Cardiac fibroblast (primary cell): ENCODE data around the gene CCNK.
A peak's percentile ranks its signal among the peaks of the same experiment; 100 is the strongest.

ENCODE experiments used
- DNase-seq, 2 donors: peaks; one replicate each; pipeline versions ENCODE4 v3.0.0 to v3.0.0-alpha.2; 2010; ENCODE audit warnings: low read depth in 2 of 2
- H3K4me3 ChIP-seq, 2 donors: replicated peaks in 1 of 2; 1 replicate in 1 of 2; 2 replicates in 1 of 2; pipeline ENCODE4 v1.5.1; 2011; ENCODE audit warnings: low read depth in 2 of 2, low read length in 2 of 2, mild to moderate bottlenecking in 2 of 2, moderate library complexity in 1 of 2
- TF ChIP-seq, protein P1 (sequence below): IDR thresholded peaks from one replicate; pipeline ENCODE4 v1.5.1; 2011; ENCODE audit warnings: low read depth, mild to moderate bottlenecking, low read length, inconsistent platforms

The CCNK gene

DNA sequence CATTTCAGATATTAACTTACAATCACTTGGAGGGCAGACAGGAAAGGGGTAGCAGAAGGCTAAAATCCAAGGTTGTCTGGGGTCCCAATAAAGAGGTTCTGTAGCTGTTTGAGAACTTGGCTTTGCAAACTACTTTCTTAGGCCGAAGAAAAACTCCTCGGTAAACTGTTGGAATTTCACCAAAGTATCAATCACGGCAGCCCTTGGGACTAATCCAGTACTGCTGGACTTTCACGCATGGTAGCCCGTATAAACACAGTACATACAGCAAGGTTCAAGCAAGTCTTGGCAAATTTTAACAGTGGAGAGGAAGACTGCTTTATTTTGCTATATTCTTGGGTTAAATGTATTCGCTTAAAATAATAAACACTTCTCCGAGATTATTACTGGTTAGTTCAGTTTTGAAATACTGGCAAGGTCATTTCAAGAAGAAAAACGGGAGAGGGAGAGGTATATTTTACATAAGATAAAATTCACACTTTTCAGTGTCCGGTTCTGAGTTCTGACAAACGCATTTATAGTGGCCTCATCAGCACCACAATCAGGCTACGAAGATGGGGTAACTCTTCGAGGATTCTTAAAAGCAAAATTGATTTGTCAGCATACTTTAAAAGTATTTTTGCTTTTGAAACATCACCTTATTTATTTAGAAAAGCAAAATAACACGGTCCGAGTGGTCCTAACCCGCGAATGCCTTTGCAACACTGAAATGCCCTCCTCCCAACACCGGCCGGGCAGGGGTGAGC is 1.9 kb upstream of the CCNK start:
- TF ChIP-seq, protein P1, sequence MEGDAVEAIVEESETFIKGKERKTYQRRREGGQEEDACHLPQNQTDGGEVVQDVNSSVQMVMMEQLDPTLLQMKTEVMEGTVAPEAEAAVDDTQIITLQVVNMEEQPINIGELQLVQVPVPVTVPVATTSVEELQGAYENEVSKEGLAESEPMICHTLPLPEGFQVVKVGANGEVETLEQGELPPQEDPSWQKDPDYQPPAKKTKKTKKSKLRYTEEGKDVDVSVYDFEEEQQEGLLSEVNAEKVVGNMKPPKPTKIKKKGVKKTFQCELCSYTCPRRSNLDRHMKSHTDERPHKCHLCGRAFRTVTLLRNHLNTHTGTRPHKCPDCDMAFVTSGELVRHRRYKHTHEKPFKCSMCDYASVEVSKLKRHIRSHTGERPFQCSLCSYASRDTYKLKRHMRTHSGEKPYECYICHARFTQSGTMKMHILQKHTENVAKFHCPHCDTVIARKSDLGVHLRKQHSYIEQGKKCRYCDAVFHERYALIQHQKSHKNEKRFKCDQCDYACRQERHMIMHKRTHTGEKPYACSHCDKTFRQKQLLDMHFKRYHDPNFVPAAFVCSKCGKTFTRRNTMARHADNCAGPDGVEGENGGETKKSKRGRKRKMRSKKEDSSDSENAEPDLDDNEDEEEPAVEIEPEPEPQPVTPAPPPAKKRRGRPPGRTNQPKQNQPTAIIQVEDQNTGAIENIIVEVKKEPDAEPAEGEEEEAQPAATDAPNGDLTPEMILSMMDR = no peak
- DNase-seq = peak; percentile 15 to 16
- H3K4me3 ChIP-seq = peak overlapping the region; percentile 76 to 82

DNA sequence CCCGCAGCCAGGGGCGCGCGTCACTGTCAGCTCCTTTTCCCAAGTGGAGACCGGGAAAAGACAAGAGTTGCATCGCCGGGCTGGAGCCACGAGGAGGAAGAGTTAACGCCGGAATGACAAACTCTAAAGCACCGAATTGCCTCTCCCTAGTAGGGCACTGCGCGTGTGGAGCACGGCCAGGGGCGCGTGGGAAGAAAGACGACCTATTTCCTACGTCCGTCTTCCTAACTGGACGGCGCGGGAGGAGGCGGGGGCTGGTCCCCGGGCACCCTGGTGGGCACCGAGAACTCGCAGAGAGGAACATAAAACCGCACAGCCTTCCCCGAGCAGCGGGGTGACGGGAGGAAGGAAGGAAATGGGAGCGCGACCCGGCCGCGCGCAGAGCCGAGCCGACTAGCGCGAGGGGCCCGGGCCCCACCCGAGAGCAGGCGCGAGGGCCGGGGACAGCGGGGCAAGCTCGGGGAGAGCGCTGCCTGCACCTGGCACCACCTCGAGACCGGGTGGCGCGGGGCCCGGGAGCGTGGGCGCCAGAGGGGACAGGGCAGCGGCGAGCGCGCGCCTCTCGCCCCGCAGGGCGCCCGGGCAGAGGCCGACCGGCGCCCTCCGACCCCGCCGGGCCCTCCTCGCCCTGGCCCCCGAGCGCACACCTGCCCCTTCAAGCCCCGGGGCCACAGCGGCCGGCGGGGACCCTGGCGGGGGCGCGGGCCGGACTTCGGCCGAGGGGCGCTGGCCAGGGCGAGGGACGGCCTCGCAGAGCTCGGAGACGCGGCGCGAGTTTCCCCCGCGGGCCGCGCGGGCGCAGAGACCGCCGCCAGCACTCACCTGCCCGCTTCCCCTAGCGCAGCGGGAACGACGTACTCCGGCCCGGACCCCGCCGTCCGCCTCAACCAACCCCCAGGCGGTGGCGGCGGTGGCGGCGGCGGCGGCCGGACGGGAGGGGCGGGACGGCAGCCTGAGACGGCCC is 1.0 kb upstream of the CCNK start, which contains the start of gene SETD3:
Gene SETD3, minus strand, starts transcription at position 954 of the 964 bp plus-strand sequence. CDS start 15,054 bp downstream, outside the sequence.
- peak within 1 kb of the TSS; percentile 82 to 91 for H3K4me3 ChIP-seq
- DNase-seq = peak; percentile 58 to 71
- TF ChIP-seq, protein P1 = no peak

DNA sequence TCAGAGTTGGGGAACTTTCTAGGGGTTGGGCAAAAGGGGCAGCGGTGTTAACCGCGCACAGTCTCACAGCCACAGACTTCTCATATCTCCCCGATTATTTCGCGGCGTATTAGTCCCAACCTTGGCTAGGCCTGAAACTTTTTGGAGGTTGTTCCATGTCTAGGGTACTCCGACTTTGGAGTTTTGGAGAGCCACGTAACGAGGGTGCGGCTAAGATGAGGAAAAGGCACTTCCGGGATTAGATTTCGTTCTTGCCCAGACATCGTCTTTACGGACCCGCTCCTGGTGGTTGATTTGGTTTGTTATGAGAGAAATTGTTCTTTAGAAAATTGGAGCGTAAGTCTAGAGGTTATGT is 513 bp downstream of the CCNK start:
- peak; percentile 43 to 47 for DNase-seq
- TF ChIP-seq, protein P1 = no peak
- peak overlapping the region; percentile 80 to 91 for H3K4me3 ChIP-seq

DNA sequence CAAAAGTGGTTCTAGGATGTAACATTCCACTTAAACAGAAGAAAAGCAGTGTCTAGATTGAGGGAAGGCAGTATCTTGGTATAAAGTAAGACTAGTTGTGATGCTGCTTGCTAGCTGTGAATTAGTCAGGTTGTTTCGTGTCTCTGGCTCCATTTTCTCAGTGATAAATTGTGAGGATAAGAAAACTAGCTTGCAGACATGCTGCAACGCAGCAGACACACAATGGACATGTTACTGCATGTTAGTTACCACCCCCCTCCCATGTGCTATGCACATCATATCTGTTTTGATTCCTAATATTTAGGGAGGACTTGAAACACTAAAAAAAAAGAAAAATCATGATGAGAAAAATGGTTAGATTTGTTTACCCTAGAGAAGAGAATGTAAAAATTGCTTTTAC is 2.9 kb downstream of the CCNK start:
- DNase-seq = no peak
- TF ChIP-seq, protein P1 = no peak
- no peak overlapping the region for H3K4me3 ChIP-seq

DNA sequence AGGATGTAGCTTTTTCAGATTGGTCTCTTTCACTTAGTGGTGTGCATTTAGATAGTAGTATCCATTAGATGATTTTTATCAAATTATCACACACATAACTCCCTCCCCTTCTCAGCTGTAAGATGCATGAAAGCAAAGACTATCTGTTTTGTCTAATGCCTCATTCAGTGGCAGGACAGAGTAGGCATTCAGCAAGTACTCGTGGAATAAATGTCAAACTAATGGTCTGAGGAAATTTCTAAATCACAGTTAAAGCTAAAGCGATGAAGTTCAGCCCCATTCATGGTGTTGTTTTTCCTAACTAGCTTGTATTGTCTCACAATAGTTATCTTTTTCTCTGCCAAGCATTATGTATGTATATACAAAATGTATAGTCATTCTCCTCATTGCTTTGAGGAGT is 16.1 kb downstream of the CCNK start:
- TF ChIP-seq, protein P1 = no peak
- H3K4me3 ChIP-seq = no peak overlapping the region
- DNase-seq = no peak

DNA sequence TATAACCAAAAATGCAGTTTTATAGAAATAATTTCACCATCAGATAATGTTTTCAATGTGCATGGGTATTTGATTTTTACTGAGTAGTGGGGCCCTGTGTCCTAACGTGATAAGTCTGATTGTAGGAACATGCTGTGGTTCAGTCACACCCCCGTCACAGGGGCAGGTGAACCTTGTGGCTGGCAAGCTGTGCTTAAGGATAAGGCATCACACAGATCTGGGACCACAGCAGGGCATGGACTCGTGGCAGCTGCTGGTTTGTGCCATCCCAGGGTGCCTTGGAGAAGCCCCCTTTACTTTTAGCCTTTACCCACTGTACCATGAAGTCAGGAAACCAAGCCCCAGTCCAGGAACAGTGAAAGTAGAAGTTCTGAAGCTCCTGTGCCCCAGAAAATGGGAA is 16.7 kb downstream of the CCNK start:
- TF ChIP-seq, protein P1 = no peak

More for the DNA sequence above, 16.7 kb downstream of the CCNK start:
- no peak overlapping the region for H3K4me3 ChIP-seq
- no peak for DNase-seq
